ENCODE results near the gene UBE2E3.
"Not testable (repeated sequence)": the region's sequence is repeated elsewhere in the genome, so short reads cannot be mapped to it uniquely, and the experiment has no call there.

The UBE2E3 gene

DNA sequence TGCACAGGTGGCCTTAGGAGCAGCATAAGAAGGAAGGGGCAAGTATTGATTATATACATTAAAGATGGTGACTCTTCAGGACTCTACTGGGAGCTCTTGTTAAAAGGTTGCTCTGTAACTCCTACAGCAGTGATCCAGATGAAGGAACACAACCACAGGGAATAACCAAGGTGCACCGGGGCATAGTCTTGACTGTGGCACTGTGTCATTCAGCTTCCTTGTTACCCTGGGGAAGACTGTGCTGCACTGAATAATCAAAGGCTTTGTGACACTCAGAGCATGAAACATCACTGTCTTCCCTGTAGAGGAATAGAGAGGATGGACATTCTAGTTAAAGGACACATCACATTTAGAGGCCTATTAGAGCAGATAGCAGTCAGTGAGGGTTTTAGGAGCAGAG, 105.3 kb downstream of the UBE2E3 start:
- no peak for DNase-seq

DNA sequence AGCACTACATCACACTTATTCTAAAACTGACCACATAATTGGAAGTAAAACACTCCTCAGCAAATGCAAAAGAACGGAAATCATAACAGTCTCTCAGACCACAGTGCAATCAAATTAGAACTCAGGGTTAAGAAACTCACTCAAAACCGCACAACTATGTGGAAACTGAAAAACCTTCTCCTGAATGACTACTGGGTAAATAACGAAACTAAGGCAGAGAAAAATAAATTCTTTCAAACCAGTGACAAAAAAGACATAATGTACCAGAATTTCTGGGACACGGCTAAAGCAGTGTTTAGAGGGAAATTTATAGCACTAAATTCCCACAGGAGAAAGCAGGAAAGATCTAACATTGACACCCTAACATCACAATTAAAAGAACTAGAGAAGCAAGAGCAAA, 111.5 kb downstream of the UBE2E3 start:
- not testable (repeated sequence) for DNase-seq

DNA sequence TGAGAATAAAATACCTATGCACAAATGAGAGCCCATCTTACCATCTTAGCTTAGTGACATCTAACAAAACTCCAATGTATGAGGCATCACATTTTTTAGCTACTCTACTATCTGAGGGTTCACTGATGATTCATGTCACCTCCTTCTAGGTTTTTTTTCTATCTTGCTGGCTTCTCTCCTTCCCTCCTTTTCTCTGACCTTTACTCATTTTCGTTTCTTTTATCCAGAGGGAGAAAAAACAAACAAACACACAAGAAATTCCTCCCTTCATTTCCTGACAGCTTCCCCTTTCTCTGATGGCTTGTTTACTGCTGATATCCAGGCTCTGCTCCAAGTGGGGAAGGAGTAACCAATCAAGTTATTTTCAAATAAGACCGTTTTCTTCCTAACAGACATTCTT, 115.1 kb downstream of the UBE2E3 start:
- no peak for DNase-seq

- DNase-seq = no peak
Measured at GRCh38 chr2:181103659-181104058, 123.3 kb downstream of the UBE2E3 start.

GRCh38 chr2:181104512-181105115, 124.2 kb downstream of the UBE2E3 start:
- peak; percentile 82 to 91 for DNase-seq

- no peak for DNase-seq
Measured at GRCh38 chr2:181105562-181105961, 125.2 kb downstream of the UBE2E3 start.

GRCh38 chr2:181106229-181106628, 125.8 kb downstream of the UBE2E3 start:
- no peak for DNase-seq

GRCh38 chr2:181106789-181107627, 126.6 kb downstream of the UBE2E3 start:
- DNase-seq = peak in 1 of 2 experiments; percentile 20

DNA sequence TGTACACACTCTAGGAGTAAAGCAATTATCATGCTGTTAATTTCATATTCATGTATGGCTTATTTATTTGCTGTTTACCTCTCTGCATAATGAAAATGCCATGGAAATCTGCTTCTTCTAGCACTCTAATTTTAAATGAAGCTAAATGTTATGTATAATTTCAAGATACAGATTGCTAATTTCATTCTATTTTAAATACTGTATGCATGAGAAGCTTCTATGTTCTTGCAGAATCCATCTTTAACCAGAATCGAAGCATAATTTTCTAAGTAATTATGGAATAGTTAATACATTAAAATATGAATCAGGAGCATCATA, 127.2 kb downstream of the UBE2E3 start:
- no peak for DNase-seq

DNA sequence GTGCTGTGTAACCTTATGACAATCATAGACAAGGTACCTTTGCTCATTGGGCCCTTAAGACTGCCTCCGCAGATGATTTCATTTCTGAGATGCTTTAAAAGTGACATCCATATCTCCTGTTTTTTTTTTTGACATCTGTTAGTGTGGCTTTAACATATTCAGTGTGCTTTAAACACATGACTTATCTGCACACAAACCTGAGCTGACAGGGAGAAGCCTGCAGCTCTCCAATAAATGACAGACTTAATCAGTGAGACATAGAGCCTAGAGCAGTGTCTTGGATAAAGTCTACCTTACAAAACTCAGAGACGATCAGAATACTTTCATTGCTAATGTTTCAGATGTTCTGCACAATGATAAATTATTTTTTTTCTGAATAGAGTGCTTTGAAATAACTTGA, 130.7 kb downstream of the UBE2E3 start:
- DNase-seq = no peak

- no peak for DNase-seq
Measured at GRCh38 chr2:181112916-181113315, 132.5 kb downstream of the UBE2E3 start.

Data from Kasumi-1 (cell line).